Measurements from ENCODE around the gene AGMO. TPM values are rescaled to one million over a fixed set of nuclear protein-coding genes. Genes with fewer than 3 reads are reported as not detected.

AGMO gene
- total RNA-seq, 1 experiment from 2014 or later = 0.77 TPM

DNA sequence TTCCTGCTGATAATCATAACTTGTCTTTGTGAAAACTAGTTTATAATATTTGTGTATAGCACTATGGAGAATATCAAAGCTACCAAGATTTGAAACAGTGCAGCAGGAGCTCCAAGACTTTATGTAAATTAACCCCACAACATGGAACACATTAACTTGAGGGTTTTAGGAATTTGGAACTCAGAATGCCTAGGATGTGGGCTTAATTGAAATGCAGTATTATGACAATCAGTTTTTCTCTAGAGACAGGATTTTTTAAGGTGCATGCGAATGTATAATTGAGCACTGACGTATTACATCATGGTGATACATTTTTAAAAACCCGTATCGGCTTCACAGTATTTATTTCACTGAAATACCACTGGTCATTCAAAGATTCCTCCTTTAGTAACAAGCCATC lies 346.2 kb downstream of the AGMO start:
- POLR2A ChIA-PET = no interaction called here

DNA sequence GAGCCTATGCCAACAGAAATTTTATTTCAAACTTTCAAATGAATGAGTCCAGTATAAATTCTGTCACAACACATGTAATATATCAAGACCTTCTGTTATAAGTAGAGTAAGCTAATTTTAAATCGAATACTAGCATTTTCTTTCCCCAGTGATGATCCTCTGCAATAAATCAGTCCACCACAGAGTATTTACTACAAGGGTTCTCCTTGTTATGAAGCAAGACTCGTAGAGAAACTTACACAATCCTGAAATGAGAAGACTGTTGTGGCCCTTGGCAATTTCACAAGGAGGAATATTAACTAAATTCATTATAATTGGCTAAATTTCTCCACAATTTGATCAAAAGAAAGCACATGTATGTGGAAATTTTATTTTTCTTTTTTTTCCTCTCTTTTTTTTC lies 346.8 kb downstream of the AGMO start:
- H3K36me3 Mint-ChIP-seq = no peaks in the 10 kb centered on the region
- ATAC-seq (no peak), DNase-seq (ENCODE audit: low spot score) (no peak)
- no peaks in the 10 kb centered on the region for H3K9me3 Mint-ChIP-seq
- H3K4me1 Mint-ChIP-seq = no peaks in the 10 kb centered on the region
- H3K4me3 Mint-ChIP-seq = no peak overlapping the region
- H3K27me3 Mint-ChIP-seq (ENCODE audit: low read depth) = no peaks in the 10 kb centered on the region
- ChIA-PET CTCF (no interaction called here), POLR2A (no interaction called here)
- H3K27ac Mint-ChIP-seq = no peak overlapping the region
- TF ChIP-seq, protein P1, sequence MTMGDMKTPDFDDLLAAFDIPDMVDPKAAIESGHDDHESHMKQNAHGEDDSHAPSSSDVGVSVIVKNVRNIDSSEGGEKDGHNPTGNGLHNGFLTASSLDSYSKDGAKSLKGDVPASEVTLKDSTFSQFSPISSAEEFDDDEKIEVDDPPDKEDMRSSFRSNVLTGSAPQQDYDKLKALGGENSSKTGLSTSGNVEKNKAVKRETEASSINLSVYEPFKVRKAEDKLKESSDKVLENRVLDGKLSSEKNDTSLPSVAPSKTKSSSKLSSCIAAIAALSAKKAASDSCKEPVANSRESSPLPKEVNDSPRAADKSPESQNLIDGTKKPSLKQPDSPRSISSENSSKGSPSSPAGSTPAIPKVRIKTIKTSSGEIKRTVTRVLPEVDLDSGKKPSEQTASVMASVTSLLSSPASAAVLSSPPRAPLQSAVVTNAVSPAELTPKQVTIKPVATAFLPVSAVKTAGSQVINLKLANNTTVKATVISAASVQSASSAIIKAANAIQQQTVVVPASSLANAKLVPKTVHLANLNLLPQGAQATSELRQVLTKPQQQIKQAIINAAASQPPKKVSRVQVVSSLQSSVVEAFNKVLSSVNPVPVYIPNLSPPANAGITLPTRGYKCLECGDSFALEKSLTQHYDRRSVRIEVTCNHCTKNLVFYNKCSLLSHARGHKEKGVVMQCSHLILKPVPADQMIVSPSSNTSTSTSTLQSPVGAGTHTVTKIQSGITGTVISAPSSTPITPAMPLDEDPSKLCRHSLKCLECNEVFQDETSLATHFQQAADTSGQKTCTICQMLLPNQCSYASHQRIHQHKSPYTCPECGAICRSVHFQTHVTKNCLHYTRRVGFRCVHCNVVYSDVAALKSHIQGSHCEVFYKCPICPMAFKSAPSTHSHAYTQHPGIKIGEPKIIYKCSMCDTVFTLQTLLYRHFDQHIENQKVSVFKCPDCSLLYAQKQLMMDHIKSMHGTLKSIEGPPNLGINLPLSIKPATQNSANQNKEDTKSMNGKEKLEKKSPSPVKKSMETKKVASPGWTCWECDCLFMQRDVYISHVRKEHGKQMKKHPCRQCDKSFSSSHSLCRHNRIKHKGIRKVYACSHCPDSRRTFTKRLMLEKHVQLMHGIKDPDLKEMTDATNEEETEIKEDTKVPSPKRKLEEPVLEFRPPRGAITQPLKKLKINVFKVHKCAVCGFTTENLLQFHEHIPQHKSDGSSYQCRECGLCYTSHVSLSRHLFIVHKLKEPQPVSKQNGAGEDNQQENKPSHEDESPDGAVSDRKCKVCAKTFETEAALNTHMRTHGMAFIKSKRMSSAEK (CRISPR knock-in tag; IDR thresholded peaks at IDR 0.05; ENCODE audit: borderline replicate concordance) = no peak
- no peak for TF ChIP-seq ETV6 (CRISPR knock-in tag; IDR thresholded peaks at IDR 0.05)
- no peak for TF ChIP-seq FOXP1 (CRISPR knock-in tag; IDR thresholded peaks at IDR 0.05; ENCODE audit: borderline replicate concordance)
- TF ChIP-seq, protein P2, sequence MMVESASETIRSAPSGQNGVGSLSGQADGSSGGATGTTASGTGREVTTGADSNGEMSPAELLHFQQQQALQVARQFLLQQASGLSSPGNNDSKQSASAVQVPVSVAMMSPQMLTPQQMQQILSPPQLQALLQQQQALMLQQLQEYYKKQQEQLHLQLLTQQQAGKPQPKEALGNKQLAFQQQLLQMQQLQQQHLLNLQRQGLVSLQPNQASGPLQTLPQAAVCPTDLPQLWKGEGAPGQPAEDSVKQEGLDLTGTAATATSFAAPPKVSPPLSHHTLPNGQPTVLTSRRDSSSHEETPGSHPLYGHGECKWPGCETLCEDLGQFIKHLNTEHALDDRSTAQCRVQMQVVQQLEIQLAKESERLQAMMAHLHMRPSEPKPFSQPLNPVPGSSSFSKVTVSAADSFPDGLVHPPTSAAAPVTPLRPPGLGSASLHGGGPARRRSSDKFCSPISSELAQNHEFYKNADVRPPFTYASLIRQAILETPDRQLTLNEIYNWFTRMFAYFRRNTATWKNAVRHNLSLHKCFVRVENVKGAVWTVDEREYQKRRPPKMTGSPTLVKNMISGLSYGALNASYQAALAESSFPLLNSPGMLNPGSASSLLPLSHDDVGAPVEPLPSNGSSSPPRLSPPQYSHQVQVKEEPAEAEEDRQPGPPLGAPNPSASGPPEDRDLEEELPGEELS (CRISPR knock-in tag; IDR thresholded peaks at IDR 0.05) = no peak
- TF ChIP-seq ATF1 (CRISPR knock-in tag; IDR thresholded peaks at IDR 0.05) = no peak

More for the DNA sequence above, 346.2 kb downstream of the AGMO start:
- DNase-seq (ENCODE audit: low spot score) (no peak), ATAC-seq (no peak)
- no peaks in the 10 kb centered on the region for H3K9me3 Mint-ChIP-seq
- CTCF ChIA-PET = no interaction called here
- no peak overlapping the region for H3K27ac Mint-ChIP-seq
- H3K27me3 Mint-ChIP-seq (ENCODE audit: low read depth) = no peaks in the 10 kb centered on the region
- no peaks in the 10 kb centered on the region for H3K4me1 Mint-ChIP-seq
- H3K4me3 Mint-ChIP-seq = no peak overlapping the region
- H3K36me3 Mint-ChIP-seq = no peaks in the 10 kb centered on the region
- no peak for TF ChIP-seq ESRRA (CRISPR knock-in tag; IDR thresholded peaks at IDR 0.05; ENCODE audit: borderline replicate concordance)
- TF ChIP-seq, protein P3, sequence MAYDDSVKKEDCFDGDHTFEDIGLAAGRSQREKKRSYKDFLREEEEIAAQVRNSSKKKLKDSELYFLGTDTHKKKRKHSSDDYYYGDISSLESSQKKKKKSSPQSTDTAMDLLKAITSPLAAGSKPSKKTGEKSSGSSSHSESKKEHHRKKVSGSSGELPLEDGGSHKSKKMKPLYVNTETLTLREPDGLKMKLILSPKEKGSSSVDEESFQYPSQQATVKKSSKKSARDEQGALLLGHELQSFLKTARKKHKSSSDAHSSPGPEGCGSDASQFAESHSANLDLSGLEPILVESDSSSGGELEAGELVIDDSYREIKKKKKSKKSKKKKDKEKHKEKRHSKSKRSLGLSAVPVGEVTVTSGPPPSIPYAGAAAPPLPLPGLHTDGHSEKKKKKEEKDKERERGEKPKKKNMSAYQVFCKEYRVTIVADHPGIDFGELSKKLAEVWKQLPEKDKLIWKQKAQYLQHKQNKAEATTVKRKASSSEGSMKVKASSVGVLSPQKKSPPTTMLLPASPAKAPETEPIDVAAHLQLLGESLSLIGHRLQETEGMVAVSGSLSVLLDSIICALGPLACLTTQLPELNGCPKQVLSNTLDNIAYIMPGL (CRISPR knock-in tag; IDR thresholded peaks at IDR 0.05) = no peak
- no peak for TF ChIP-seq CBFB (CRISPR knock-in tag; IDR thresholded peaks at IDR 0.05; ENCODE audit: low read depth)
- TF ChIP-seq ZNF219 (CRISPR knock-in tag; IDR thresholded peaks at IDR 0.05; ENCODE audit: borderline replicate concordance) = no peak
- TF ChIP-seq, protein P4, sequence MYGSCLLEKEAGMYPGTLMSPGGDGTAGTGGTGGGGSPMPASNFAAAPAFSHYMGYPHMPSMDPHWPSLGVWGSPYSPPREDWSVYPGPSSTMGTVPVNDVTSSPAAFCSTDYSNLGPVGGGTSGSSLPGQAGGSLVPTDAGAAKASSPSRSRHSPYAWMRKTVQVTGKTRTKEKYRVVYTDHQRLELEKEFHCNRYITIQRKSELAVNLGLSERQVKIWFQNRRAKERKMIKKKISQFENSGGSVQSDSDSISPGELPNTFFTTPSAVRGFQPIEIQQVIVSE (CRISPR knock-in tag; IDR thresholded peaks at IDR 0.05; ENCODE audit: borderline replicate concordance) = no peak
- TF ChIP-seq, protein P5, sequence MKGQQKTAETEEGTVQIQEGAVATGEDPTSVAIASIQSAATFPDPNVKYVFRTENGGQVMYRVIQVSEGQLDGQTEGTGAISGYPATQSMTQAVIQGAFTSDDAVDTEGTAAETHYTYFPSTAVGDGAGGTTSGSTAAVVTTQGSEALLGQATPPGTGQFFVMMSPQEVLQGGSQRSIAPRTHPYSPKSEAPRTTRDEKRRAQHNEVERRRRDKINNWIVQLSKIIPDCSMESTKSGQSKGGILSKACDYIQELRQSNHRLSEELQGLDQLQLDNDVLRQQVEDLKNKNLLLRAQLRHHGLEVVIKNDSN (CRISPR knock-in tag; IDR thresholded peaks at IDR 0.05) = no peak
- TF ChIP-seq, protein P6, sequence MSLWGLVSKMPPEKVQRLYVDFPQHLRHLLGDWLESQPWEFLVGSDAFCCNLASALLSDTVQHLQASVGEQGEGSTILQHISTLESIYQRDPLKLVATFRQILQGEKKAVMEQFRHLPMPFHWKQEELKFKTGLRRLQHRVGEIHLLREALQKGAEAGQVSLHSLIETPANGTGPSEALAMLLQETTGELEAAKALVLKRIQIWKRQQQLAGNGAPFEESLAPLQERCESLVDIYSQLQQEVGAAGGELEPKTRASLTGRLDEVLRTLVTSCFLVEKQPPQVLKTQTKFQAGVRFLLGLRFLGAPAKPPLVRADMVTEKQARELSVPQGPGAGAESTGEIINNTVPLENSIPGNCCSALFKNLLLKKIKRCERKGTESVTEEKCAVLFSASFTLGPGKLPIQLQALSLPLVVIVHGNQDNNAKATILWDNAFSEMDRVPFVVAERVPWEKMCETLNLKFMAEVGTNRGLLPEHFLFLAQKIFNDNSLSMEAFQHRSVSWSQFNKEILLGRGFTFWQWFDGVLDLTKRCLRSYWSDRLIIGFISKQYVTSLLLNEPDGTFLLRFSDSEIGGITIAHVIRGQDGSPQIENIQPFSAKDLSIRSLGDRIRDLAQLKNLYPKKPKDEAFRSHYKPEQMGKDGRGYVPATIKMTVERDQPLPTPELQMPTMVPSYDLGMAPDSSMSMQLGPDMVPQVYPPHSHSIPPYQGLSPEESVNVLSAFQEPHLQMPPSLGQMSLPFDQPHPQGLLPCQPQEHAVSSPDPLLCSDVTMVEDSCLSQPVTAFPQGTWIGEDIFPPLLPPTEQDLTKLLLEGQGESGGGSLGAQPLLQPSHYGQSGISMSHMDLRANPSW (CRISPR knock-in tag; conservative IDR thresholded peaks at IDR 0.05; ENCODE audit: low read depth) = no peak
- TF ChIP-seq GABPB1 (CRISPR knock-in tag; IDR thresholded peaks at IDR 0.05) = no peak
- TF ChIP-seq SP1 (CRISPR knock-in tag; conservative IDR thresholded peaks at IDR 0.05) = no peak
- no peak for TF ChIP-seq FOXJ3 (CRISPR knock-in tag; IDR thresholded peaks at IDR 0.05; ENCODE audit: borderline replicate concordance)
- TF ChIP-seq TEAD1 (CRISPR knock-in tag; IDR thresholded peaks at IDR 0.05) = no peak
- TF ChIP-seq, protein P7, sequence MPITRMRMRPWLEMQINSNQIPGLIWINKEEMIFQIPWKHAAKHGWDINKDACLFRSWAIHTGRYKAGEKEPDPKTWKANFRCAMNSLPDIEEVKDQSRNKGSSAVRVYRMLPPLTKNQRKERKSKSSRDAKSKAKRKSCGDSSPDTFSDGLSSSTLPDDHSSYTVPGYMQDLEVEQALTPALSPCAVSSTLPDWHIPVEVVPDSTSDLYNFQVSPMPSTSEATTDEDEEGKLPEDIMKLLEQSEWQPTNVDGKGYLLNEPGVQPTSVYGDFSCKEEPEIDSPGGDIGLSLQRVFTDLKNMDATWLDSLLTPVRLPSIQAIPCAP (CRISPR knock-in tag; IDR thresholded peaks at IDR 0.05) = no peak
- TF ChIP-seq ZBTB21 (CRISPR knock-in tag; IDR thresholded peaks at IDR 0.05; ENCODE audit: borderline replicate concordance) = no peak
- TF ChIP-seq NR3C1 (CRISPR knock-in tag; conservative IDR thresholded peaks at IDR 0.05; ENCODE audit: low read depth) = no peak
- TF ChIP-seq SOX15 (CRISPR knock-in tag; IDR thresholded peaks at IDR 0.05) = no peak
- TF ChIP-seq, protein P8, sequence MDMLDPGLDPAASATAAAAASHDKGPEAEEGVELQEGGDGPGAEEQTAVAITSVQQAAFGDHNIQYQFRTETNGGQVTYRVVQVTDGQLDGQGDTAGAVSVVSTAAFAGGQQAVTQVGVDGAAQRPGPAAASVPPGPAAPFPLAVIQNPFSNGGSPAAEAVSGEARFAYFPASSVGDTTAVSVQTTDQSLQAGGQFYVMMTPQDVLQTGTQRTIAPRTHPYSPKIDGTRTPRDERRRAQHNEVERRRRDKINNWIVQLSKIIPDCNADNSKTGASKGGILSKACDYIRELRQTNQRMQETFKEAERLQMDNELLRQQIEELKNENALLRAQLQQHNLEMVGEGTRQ (CRISPR knock-in tag; IDR thresholded peaks at IDR 0.05) = no peak
- TF ChIP-seq, protein P9, sequence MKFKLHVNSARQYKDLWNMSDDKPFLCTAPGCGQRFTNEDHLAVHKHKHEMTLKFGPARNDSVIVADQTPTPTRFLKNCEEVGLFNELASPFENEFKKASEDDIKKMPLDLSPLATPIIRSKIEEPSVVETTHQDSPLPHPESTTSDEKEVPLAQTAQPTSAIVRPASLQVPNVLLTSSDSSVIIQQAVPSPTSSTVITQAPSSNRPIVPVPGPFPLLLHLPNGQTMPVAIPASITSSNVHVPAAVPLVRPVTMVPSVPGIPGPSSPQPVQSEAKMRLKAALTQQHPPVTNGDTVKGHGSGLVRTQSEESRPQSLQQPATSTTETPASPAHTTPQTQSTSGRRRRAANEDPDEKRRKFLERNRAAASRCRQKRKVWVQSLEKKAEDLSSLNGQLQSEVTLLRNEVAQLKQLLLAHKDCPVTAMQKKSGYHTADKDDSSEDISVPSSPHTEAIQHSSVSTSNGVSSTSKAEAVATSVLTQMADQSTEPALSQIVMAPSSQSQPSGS (CRISPR knock-in tag; IDR thresholded peaks at IDR 0.05; ENCODE audit: borderline replicate concordance, low read depth) = no peak
- no peak for TF ChIP-seq NR1H2 (CRISPR knock-in tag; IDR thresholded peaks at IDR 0.05)
